Islet precursor cell (in vitro differentiated cells): ENCODE results near the gene SEC23A.
"Not testable (repeated sequence)": the region's sequence is repeated elsewhere in the genome, so short reads cannot be mapped to it uniquely, and the experiment has no call there.

Experiments used
- DNase-seq: peaks from one replicate; pipeline ENCODE4 v3.0.0-alpha.2; 2018

Gene SEC23A

DNA sequence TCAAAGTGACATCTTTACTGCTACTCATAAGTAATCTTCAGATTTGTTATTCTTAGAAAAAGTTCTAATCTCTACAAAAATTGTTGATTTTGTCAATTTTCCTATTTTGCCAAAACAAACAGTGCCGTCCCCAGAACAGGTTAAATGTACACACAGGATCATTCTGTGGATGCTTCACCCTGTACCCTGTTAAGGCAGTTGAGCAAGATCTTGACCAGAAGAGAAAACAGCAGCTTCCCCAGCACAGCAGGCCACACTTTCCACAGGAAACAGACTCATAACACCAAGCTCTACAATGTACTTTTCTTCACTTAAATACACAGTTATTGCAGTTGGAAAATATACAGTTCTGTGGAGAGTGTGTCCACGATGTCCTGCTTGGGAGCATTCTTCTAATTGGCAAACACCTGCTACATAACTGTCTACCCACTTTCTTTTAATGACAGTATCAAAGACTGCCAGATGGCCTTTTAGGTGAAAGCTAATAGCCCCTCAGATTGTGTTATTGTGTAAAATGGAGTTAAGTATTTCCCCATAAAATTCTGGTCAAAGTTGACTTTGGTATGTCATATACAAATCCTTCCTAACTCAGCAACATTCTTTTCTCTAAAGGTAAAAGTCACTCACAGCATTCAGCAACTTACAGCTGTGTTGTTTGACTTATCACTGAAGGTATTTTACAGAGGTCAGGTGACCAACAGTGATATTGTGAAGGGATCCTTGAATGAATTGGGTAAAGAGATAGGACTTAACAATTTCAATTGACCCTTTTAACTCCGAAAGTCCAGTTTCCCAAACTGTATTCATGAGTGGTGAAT, 77.0 kb downstream of the SEC23A start:
- DNase-seq: no peak

DNA sequence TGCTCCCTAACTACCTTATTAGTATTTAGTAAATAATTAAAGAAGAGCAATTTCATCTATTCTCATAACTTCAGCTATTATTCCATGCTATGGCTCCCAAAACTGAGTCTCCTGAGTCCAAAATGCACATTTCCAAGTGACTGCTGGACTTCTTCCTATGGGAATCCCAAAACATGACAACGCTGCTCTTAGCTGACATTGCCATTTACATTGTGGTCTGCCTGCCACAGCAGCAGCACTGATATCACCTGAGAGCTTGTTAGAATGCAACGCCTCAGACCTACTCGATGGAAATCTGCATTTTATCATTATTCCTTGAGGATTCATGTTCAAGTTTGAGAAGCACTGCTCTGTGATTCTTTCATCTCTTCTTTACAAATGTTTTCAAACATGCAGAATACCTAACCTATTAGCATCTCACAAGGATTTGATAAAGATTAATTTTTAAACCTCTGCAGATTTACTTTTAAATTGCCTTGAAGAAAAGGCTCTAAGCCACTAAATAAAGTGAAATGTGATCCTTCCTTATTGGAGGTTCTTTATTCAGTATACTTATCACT, 77.7 kb downstream of the SEC23A start:
- DNase-seq: no peak

DNA sequence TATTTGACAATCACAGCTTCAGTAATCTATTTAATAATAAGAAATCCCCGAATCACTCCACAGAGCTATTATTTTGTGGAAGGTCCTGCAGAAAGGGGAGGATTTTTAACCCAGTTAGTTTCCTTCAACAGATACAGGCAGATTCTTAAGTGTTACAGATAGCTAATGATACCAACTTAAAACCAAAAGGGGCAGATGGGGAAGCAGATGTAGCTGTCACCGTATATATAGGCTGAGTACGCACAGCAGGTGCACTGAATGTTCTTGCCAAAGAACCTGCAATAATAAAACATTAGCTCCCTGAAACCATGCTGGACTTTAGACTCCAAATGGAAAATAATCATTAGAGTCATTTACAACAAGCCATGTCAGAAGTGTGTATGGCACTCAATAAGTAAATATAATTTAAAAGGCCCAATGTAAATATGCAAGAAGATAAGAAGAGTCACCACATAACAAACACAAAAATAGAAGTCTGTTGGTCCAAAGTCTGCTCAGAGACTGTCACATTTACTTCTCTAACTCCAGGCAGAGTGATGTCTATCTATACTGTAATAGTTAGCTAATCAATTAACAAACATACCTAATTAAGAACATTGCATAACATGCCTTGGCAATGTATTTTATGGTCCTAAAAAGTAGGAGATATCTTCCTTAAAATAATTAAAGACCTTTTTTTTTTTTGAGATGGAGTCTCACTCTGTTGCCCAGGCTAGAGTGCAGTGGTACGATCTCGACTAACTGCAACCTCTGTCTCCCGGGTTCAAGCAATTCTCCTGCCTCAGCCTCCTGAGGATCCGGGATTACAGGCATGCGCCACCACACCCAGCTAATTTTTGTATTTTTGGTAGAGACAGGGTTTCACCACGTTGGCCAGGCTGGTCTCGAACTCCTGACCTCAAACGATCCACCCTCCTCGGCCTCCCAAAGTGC, 78.8 kb downstream of the SEC23A start:
- DNase-seq: no peak

DNA sequence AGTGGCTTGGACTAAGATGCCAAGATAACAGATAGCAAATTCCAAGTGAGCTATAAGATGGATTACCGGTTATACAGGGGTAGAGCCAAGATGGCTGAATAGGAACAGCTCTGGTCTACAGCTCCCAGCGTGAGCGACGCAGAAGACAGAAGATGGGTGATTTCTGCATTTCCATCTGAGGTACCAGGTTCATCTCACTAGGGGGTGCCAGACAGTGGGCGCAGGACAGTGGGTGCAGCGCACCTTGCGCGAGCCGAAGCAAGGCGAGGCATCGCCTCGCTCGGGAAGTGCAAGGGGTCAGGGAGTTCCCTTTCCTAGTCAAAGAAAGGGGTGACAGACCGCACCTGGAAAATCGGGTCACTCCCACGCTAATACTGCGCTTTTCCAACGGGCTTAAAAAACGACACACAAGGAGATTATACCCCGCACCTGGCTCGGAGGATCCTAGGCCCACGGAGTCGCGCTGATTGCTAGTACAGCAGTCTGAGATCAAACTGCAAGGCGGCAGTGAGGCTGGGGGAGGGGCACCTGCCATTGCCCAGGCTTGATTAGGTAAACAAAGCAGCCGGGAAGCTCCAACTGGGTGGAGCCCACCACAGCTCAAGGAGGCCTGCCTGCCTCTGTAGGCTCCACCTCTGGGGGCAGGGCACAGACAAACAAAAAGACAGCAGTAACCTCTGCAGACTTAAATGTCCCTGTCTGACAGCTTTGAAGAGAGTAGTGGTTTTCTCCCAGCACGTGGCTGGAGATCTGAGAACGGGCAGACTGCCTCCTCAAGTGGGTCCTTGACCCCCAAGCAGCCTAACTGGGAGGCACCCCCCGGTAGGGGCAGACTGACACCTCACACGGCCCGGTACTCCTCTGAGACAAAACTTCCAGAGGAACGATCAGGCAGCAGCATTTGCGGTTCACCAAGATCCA, 85.7 kb downstream of the SEC23A start:
- DNase-seq: not testable (repeated sequence)

DNA sequence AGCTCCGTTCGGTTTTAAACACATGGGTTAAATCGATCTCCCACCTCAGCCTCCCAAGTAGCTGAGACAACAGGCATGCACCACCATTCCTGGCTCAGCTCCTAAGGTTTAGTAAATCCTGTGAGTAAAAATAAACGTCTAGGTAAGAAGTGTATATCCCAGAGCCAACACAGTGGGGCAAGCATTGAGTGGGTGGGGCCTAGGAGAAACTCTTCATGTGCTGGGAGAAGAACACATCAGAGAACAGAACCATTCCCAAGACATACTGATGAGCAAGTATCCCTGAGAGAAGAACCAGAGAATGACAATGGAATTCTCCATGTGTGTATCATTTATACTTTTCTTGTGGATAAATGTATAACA, 86.3 kb downstream of the SEC23A start:
- DNase-seq: no peak

DNA sequence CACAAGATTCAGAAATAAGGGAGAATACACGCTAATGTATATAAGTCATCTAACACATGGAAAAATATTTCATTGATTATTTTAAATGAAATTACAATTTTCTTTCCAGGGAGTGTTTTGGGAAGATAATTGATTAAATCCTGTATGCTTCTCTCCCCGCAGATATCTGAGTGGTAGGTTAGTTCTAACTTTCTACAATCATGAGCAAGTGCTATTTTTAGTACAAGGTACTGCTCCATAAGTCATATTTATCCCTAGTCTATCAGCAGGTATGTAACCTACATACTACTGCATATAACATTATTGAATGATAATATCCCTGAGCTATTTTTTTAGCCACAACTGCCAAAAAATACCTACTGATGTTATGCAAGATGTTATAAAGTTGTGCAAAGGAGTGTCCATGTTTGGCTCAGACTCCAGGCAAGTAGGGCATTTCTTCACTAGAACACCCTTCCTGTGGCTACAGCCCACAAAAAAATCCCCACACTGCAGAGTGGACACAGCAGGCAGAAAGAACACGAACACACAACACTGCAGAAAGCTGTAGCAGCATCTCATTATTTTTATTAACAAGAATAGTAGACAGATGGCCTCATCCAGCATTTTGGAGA, 87.0 kb downstream of the SEC23A start:
- DNase-seq: no peak

DNA sequence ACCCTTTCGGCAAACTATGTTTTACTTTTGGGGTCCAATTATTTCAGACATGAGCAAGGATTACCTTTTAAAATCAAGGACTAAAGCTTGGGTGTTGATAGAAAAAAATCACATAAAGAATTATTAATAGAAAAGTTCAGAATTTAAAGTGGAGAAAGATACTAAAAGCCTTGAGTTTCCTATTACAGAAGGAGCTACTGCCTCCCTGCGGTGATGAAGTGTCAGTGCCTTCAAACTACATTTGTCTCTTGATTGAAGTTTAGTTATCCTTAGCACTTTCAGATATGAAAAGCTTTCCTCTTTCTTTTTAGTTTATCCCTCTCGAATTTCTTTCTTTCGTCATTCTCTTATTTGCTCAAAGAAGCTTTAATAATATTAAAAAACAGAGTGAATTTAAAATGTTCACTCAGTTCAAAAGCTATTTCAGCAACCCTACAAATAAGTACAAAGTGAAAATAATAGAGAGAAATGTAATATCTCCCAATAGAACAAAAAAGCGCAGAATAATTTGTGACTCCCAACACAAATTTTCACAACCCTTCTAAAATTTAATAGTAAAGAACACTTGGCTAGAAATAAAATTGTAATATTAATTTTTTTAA, 87.6 kb downstream of the SEC23A start:
- no peak for DNase-seq

DNA sequence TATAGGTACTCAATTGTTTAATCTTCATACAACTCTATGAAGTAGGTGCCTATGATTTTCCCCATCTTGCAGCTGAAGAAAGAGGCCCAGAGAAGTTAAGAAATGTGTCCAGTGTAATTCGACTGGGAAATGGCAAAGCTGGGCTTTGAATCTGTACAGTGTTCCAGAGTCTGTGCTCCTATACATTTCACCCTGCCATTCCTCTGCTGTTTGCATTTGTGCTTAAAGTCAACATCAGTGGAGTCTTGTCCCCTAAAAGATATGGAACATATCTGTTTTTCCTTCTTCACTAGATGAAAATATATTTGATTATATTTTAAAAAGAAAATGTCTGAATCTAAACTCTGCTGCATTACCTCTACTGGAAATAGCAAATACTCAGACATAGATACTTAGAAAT, 88.6 kb downstream of the SEC23A start:
- no peak for DNase-seq

DNA sequence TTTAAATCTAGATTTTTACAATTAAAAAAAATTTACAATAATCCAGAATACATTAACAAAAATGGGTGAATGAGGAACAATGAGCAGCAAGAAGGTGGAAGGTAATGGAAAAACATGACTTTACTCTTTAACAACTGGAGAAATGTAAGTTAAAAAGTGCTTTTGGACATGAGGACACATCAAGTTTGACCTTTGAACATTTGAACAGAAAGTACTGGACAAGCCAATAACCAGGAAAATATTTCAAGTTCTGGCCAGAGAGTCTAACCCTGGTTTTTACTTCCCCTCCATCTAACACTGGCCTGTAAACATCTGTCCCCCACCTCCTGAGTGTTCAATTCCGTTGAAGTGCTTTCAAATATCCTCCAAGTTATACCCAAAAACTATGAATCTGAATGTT, 94.1 kb downstream of the SEC23A start:
- not testable (repeated sequence) for DNase-seq

DNA sequence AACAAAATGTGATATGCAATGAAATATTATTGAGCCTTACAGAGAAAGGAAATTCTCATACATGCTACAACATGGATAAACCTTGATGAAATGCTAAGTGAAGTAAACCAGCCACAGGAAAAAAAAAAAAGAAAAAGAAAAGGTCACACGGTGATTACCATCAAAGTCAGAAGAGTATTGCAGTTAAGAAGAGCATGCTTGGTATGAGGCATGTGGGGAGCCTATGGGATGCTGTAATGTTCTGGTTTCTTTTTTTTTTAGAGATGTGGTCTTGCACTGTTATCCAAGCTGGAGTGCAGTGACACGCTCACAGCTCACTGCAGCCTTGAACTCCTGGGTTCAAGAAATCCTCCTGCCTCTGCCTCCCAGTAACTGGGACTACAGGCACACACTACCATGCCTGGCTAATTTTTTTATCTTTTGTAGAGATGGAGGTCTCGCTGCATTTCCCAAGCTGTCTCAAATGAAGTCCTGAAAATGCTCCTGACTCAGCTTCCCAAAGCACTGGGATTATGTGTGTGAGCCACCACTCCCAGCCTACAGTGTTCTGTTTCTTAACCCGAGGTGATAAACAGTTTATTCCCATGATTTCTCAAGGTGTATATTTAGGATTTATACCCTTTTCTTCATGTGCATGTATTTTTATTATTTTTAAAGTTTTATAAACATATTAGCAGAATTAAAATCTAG, 96.2 kb downstream of the SEC23A start:
- DNase-seq: no peak

DNA sequence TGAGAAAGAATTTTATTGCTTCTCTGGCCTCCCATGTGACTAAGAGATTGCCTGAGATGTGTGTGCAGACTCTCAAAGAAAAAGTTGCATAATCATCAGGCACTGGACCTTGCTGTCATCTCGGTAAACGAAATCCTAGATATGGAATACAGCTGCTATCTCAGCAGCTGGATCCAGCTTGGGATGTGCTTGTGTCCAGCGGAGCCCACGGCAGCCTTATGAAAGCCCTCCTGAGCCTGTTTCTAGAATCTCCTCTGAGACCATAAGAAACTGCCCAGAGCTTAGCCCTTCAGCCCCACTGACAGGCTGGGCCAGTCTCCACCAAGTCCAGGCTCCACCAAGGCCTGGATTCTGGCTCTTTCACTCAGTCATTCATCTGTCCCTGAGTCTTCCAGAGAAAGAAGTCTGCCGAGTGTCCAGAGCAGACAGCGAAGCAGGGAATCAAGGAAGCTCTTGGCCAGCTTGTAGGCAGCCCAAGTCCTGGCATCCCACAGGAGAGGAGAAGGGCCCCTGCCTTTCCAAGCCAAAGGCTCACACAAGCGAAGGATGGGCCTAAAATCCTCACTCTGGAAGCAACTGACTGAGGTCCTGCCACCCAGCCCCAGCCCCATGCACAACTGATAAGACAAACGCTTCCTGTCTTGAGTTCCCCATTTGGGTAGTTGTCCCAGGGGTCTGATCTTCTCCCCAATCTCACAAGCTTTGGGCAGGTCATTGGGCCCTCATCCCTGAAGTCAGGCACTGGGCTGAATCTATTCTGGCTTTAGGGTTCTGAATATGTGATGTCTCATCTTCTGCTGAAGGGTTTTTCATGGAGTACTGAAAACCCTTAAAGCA, 97.8 kb downstream of the SEC23A start:
- no peak for DNase-seq

DNA sequence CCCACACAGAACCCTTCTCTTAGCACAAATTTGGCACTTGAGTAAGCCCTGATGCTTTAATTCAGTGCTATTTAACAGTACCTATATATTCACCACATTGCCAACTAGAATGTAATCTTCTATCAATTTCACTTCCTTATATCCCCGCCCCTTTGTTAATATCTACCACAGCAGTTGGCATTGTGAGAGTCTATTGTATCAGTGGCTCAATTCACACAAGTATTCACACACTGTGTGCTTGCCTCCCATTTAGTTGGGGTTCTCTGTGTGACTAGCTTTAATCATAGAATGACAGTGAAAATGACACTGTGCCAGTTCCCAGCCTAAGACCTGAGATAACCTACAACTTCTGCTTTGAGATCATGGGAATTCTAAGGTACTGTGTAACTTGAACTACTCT, 103.1 kb downstream of the SEC23A start:
- DNase-seq: no peak

DNA sequence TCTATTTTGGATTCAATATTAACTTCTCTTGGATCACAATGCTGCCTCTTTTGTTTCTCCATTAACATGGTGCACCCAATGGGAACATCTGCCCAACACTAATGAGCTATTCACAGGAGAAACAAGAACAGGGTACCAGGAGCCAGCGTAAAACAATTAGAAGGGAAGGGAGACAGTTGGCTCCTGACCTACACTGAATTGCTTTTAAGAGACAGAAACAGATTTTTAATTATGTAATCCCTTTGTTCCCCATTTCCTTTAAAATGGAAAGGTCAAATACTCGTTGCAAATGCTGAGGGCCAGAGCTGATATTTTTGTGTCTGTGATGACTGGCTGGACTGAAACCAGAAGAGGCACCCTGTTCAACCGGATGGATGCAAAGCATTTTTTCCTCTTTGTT, 108.3 kb downstream of the SEC23A start:
- no peak for DNase-seq

DNA sequence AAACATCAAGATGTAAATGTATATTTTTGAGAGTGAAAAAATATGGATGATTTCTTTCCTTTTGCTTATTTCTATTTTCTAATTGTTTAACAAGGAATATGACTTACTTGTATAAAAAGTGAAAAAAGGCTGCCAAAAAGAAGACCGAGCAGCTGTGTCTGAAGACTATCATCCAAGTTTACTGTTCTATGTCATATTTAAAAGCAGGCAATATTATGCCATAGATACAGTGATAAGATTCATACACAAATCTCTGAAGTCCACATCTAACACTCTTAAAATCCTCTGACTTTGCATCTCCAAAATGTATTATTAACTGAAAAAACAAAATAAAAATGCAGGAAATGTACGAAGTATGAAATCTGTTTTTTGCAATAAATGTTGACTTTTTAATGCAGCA, 109.1 kb downstream of the SEC23A start:
- no peak for DNase-seq

DNA sequence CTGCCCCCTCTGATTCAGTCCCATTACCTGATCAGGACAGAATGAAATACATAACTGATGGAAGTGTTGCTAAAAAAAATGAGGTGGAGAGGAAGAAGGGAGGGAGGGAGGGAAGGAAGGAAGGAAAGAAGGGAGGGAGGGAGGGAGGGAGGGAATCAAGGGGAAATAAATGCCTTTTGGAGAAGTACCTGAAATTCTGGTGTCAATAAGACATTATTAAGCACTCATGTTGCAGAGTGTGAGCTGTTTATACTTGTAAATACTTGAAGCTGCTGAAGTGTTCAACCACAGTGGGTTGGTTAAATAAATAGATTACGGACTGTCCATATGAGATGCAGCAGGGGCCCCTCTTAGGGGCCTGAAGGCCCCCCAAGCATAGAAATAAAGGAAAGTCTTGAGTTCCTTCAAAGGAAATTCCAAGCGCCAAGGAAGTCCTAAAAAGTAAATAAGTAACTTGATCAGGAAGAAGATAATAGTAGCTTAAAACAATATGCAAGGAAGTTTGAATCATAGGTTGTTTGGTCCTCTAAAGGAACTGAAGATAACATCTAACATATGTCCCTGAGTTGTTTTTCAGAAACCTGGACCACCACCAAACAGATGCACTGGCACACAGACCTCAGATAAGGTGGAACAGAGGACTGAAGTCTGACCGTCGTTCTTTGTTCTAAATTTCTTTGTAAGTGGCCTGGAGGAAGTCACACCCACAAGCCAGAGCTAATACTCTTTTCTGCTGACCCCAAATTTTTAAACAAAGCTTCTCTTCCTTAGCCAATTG, 110.8 kb downstream of the SEC23A start:
- DNase-seq: no peak

DNA sequence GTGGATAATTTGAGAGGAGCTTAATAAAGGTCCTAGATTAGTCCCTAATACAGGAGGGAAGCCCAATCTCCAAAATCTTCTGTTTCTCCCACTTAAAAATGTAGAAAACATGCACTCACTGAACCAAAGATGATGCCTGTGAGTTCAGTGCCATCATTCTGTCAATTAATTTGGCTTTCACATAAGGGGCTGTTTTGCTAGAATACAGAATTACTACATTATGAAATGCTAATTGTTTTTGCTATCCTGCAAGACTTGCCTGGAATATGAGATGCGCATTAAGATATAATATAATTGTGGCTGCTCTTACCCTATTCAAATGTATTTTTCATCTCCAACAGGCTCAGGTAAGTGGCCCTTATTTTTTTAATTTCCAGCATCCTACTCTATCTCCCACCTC, 111.7 kb downstream of the SEC23A start:
- no peak for DNase-seq

DNA sequence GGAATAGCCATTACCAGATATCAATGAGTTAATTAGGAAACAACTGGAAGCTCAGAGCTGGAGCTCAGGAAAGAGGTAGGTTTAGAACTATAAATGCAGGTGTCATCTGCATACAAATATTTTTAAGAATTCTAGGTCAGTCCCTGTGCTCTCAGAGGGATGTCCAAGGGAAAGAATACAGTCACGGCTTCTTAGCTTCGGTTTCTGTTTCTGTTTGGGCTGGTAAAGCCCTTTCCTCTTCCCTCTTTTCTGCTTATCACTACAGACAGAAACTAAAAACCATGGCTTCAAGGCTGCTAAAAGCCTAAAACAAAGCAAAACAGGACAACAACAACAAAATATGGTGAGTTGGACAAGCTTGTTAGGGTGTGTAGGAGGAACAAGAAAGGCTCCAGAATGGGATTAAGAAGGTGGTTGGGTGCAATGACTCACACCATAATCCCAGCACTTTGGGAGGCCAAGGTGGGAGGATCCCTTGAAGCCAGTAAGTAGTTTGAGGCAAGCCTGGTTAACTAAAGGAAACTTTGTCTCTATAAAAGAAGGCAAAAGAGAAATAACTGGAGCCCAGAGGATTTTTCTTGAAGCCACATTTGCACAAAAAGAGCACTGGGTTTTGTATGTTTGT, 113.0 kb downstream of the SEC23A start:
- DNase-seq: no peak

DNA sequence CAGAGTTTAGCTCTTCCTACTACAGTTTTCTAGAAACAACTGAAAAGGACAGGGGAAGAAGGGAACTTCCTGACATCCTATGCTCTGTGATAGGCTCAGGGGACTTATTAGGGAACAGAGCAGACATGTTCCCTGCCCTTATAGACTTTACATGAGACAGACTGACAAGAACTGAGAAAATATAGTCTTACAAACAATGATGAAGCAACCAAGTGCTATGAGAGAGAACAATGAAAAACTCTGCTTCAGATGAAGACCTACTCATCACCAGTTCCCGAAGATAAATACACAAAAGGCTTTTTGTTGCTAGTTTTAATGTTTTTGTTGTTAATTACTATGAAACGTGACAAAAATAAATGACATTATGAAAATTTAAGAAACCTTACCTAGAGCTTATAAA, 115.3 kb downstream of the SEC23A start:
- no peak for DNase-seq

DNA sequence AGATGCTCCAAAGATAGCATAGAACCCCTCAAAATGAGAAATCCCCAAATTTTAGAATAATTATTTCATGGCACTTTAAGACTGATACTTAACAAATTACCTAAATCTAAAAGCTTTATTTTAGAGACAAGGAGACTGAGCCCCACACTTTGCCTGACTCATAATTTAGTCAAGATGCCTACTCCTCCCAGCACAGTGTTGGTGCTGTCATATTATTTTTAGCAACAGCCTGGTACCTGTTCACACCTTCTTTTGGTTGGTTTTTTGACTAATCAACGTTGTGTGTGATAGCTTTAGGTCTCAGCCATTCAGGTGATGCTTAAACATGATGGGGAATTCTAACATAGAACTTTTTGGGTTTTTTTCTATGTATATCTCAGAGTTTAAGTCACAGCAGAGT, 120.2 kb downstream of the SEC23A start:
- no peak for DNase-seq
